IMR-90 (cell line): ENCODE measurements around the gene ODAM.
"Not testable (repeated sequence)": the region's sequence is repeated elsewhere in the genome, so short reads cannot be mapped to it uniquely, and the experiment has no call there.

ENCODE experiments used
- CEBPB ChIP-seq: IDR thresholded peaks from 2 replicates; pipeline ENCODE4 v1.6.1; 2012; ENCODE audit warnings: low read depth, low read length, improper control_type of control experiment
- FOS ChIP-seq: fragments of 150-350 bp; IDR thresholded peaks from 2 replicates; pipeline ENCODE4 v1.6.1; 2016; ENCODE audit warnings: low read depth, low read length
- MAFK ChIP-seq: IDR thresholded peaks from 2 replicates; pipeline ENCODE4 v1.6.1; 2012; ENCODE audit warnings: low read depth, low read length, improper control_type of control experiment
- MAZ ChIP-seq: IDR thresholded peaks from 2 replicates; pipeline ENCODE4 v1.6.1; 2012; ENCODE audit warnings: low read depth, mild to moderate bottlenecking, low read length, improper control_type of control experiment, moderate library complexity, borderline replicate concordance
- POLR2A ChIP-seq: IDR thresholded peaks from 2 replicates; pipeline ENCODE4 v1.6.1; 2012; ENCODE audit warnings: mild to moderate bottlenecking, low read depth, low read length
- RAD21 ChIP-seq: IDR thresholded peaks from 2 replicates; pipeline ENCODE4 v1.6.1; 2012; ENCODE audit warnings: low read length, improper control_type of control experiment
- RCOR1 ChIP-seq: IDR thresholded peaks from 2 replicates; pipeline ENCODE4 v1.6.1; 2012; ENCODE audit warnings: mild to moderate bottlenecking, low read length, improper control_type of control experiment; ENCODE audit not compliant: insufficient replicate concordance
- RFX5 ChIP-seq: IDR thresholded peaks from 2 replicates; pipeline ENCODE4 v1.8.0; 2012; ENCODE audit warnings: low read depth, mild to moderate bottlenecking, low read length, moderate library complexity
- SMC3 ChIP-seq: fragments of 150-350 bp; IDR thresholded peaks from 2 replicates; pipeline ENCODE4 v1.6.1; 2016; ENCODE audit warnings: low read depth, mild to moderate bottlenecking, antibody characterized with exemption, low read length, moderate library complexity
- USF2 ChIP-seq: fragments of 150-350 bp; IDR thresholded peaks from 2 replicates; pipeline ENCODE4 v1.6.1; 2017; ENCODE audit warnings: mild to moderate bottlenecking, antibody characterized with exemption, low read length, low read depth
- TF ChIP-seq, protein P1 (sequence below): conservative IDR thresholded peaks from 2 replicates; pipeline ENCODE4 v1.5.1; 2012; ENCODE audit warnings: mild to moderate bottlenecking, low read depth, low read length, improper control_type of control experiment
- TF ChIP-seq, protein P2 (sequence below): fragments of 150-350 bp; IDR thresholded peaks from 2 replicates; pipeline ENCODE4 v1.6.1; 2016; ENCODE audit warnings: low read depth, mild to moderate bottlenecking, low read length, moderate library complexity, borderline replicate concordance

- not testable (repeated sequence) for TF ChIP-seq RCOR1, POLR2A, SMC3, USF2, RFX5, MAZ, RAD21, CEBPB, FOS, MAFK
- TF ChIP-seq, protein P1, sequence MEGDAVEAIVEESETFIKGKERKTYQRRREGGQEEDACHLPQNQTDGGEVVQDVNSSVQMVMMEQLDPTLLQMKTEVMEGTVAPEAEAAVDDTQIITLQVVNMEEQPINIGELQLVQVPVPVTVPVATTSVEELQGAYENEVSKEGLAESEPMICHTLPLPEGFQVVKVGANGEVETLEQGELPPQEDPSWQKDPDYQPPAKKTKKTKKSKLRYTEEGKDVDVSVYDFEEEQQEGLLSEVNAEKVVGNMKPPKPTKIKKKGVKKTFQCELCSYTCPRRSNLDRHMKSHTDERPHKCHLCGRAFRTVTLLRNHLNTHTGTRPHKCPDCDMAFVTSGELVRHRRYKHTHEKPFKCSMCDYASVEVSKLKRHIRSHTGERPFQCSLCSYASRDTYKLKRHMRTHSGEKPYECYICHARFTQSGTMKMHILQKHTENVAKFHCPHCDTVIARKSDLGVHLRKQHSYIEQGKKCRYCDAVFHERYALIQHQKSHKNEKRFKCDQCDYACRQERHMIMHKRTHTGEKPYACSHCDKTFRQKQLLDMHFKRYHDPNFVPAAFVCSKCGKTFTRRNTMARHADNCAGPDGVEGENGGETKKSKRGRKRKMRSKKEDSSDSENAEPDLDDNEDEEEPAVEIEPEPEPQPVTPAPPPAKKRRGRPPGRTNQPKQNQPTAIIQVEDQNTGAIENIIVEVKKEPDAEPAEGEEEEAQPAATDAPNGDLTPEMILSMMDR = not testable (repeated sequence)
- TF ChIP-seq, protein P2, sequence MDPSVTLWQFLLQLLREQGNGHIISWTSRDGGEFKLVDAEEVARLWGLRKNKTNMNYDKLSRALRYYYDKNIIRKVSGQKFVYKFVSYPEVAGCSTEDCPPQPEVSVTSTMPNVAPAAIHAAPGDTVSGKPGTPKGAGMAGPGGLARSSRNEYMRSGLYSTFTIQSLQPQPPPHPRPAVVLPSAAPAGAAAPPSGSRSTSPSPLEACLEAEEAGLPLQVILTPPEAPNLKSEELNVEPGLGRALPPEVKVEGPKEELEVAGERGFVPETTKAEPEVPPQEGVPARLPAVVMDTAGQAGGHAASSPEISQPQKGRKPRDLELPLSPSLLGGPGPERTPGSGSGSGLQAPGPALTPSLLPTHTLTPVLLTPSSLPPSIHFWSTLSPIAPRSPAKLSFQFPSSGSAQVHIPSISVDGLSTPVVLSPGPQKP = not testable (repeated sequence)
Measured at GRCh38 chr4:70216550-70216949, 21.0 kb downstream of the ODAM start.
